ENCODE data around the gene PCNX1. TPM values are rescaled to one million over a fixed set of nuclear protein-coding genes. Genes with fewer than 3 reads are reported as not detected.
"Not testable (repeated sequence)": the region's sequence is repeated elsewhere in the genome, so short reads cannot be mapped to it uniquely, and the experiment has no call there.

PCNX1 gene
- total and polyA plus RNA-seq, 9 of the 15 experiments (the other 6 are each of a cell fraction or from before 2014, with no cell fraction given) = 0.30 to 4.5 (median 2.3) TPM

DNA sequence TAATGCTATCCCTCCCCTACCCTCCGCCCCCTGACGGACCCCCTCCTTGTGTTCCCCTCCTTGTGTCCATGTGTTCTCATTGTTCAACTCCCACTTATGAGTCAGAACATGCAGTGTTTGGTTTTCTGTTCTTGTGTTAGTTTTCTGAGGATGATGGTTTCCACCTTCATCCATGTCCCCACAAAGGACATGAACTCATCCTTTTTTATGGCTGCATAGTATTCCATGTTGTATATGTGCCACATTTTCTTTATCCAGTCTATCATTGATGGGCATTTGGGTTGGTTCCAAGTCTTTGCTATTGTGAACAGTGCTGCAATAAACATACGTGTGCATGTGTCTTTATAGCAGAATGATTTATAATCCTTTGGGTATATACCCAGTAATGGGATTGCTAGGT, 112.7 kb downstream of the PCNX1 start:
- BruUV-seq (replicated peaks); H2AFZ ChIP-seq (ENCODE audit: low read depth, low read length); in situ Hi-C loops (cut with MboI): not testable (repeated sequence)

DNA sequence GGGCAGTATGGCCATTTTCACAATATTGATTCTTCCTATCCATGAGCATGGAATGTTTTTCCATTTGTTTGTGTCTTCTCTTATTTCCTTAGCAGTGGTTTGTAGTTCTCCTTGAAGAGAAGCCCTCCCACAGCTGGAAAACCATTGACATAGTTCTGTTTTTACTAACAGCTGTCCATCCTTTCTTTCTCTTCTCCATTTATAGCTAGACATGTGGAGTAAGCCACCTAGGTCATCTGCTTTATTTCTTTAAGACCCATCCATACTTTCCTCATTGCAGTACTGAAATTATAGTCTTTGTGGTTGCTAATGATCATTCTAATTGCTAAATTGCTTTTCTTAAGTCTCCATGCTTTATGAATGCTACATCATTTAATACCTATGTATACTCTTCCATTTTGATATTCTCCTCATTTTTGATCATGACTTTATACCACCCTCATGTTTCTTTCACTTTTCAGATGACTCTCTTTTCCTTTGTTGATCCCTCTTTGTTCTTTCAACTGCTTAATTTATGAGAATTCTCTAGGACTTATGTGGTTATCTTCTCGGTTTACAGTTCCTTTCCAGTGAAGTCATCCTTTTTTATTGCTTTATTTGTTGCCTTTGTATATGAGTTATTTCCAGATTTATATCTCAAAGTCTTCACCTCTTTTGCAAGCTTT, 114.2 kb downstream of the PCNX1 start:
- no TSS peak for BruUV-seq (replicated peaks)
- POLR2A ChIA-PET = interaction anchor here (0.6 kb wide), 1 partner anchor 683 kb away, joined by 3 read pairs; no protein-coding TSS in a partner anchor
- Histone ChIP-seq H3K36me3 (ENCODE audit: control insufficient read depth, insufficient read depth, low read length) (no peaks in the 10 kb centered on the region), H3K27ac (ENCODE audit: extremely low read depth, low read depth, low read length) (no peak overlapping the region), H3K27me3 (ENCODE audit: control insufficient read depth in 2 of 2, insufficient read depth in 2 of 2, low read length in 2 of 2) (no peaks in the 10 kb centered on the region), H3K9ac (ENCODE audit: insufficient read depth in 1 of 2, low read depth in 2 of 2, low read length in 2 of 2) (no peak overlapping the region), H2AFZ (ENCODE audit: low read depth, low read length) (no peak overlapping the region), H4K20me1 (replicated peaks; ENCODE audit: control insufficient read depth, insufficient read depth, low read length) (no peaks in the 10 kb centered on the region), H3K9me3 (replicated peaks; ENCODE audit: control insufficient read depth, insufficient read depth, low read depth, low read length) (no peaks in the 10 kb centered on the region), H3K4me2 (ENCODE audit: insufficient read depth, low read length) (no peak overlapping the region), H3K4me1 (replicated peaks in 1 of 2; ENCODE audit: control insufficient read depth in 2 of 2, insufficient read depth in 2 of 2, low read length in 2 of 2) (no peaks in the 10 kb centered on the region), H3K4me3 (no peak overlapping the region), H3K9me1 (ENCODE audit: control insufficient read depth, insufficient read depth, low read length) (no peaks in the 10 kb centered on the region), H3K79me2 (ENCODE audit: control insufficient read depth, insufficient read depth, low read length) (no peaks in the 10 kb centered on the region)
- FAIRE-seq (no peak), ATAC-seq (no peak), DNase-seq (ENCODE audit: extremely low read depth in 1 of 4, low spot score in 3 of 4) (no peak)
- in situ Hi-C loops (cut with MboI) = no loop called here
- CTCF ChIA-PET (ENCODE audit: low intra/inter-chr PET ratio) = no interaction called here
- 0% methylated on average over 1 of the region's 1 CpG for WGBS (ENCODE audit: insufficient coverage, low coverage, missing lambda C conversion rate)
- intact Hi-C loops (cut with micrococcal nuclease) = no loop called here
- TF ChIP-seq ZNF766 (CRISPR knock-in tag; conservative IDR thresholded peaks at IDR 0.05) = no peak
- TF ChIP-seq ELF2 (CRISPR knock-in tag; IDR thresholded peaks at IDR 0.05) = no peak
- no peak for TF ChIP-seq NCOA1 (IDR thresholded peaks at IDR 0.05; ENCODE audit: low read depth)
- TF ChIP-seq, protein P1, sequence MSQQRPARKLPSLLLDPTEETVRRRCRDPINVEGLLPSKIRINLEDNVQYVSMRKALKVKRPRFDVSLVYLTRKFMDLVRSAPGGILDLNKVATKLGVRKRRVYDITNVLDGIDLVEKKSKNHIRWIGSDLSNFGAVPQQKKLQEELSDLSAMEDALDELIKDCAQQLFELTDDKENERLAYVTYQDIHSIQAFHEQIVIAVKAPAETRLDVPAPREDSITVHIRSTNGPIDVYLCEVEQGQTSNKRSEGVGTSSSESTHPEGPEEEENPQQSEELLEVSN (IDR thresholded peaks at IDR 0.05; ENCODE audit: borderline replicate concordance in 1 of 2, extremely low read depth in 1 of 2, insufficient read depth in 1 of 2, insufficient read length in 1 of 2, low read depth in 1 of 2, low read length in 1 of 2, poor library complexity in 1 of 2, severe bottlenecking in 1 of 2) = no peak
- TF ChIP-seq DDX20 (tag; IDR thresholded peaks at IDR 0.05; ENCODE audit: low read depth) = no peak
- no peak for TF ChIP-seq RCOR1 (IDR thresholded peaks at IDR 0.05; ENCODE audit: borderline replicate concordance in 1 of 2, low read depth in 2 of 2, low read length in 2 of 2)
- TF ChIP-seq TARDBP (IDR thresholded peaks at IDR 0.05) = no peak
- TF ChIP-seq, protein P2, sequence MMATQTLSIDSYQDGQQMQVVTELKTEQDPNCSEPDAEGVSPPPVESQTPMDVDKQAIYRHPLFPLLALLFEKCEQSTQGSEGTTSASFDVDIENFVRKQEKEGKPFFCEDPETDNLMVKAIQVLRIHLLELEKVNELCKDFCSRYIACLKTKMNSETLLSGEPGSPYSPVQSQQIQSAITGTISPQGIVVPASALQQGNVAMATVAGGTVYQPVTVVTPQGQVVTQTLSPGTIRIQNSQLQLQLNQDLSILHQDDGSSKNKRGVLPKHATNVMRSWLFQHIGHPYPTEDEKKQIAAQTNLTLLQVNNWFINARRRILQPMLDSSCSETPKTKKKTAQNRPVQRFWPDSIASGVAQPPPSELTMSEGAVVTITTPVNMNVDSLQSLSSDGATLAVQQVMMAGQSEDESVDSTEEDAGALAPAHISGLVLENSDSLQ (IDR thresholded peaks at IDR 0.05) = no peak
- TF ChIP-seq HDAC6 (IDR thresholded peaks at IDR 0.05; ENCODE audit: low read depth, low read length) = no peak
- TF ChIP-seq MAFK (IDR thresholded peaks at IDR 0.05; ENCODE audit: low read length) = no peak
- no peak for TF ChIP-seq ZNF644 (tag; IDR thresholded peaks at IDR 0.05; ENCODE audit: low read depth)
- no peak for TF ChIP-seq C11orf30 (IDR thresholded peaks at IDR 0.05; ENCODE audit: low read depth)
- no peak for TF ChIP-seq KAT2B (IDR thresholded peaks at IDR 0.05; ENCODE audit: low read depth, low read length)

More for the DNA sequence above, 112.7 kb downstream of the PCNX1 start:
- ATAC-seq; H3K27me3 ChIP-seq (ENCODE audit: control insufficient read depth in 2 of 2, insufficient read depth in 2 of 2, low read length in 2 of 2); H3K9me1 ChIP-seq (ENCODE audit: control insufficient read depth, insufficient read depth, low read length); POLR2A ChIA-PET; CTCF ChIA-PET (ENCODE audit: low intra/inter-chr PET ratio); H4K20me1 ChIP-seq (replicated peaks; ENCODE audit: control insufficient read depth, insufficient read depth, low read length); DNase-seq (ENCODE audit: extremely low read depth in 1 of 4, low spot score in 3 of 4); H3K4me2 ChIP-seq (ENCODE audit: insufficient read depth, low read length); H3K4me3 ChIP-seq; FAIRE-seq; H3K36me3 ChIP-seq (ENCODE audit: control insufficient read depth, insufficient read depth, low read length); intact Hi-C loops (cut with micrococcal nuclease); H3K27ac ChIP-seq (ENCODE audit: extremely low read depth, low read depth, low read length); H3K79me2 ChIP-seq (ENCODE audit: control insufficient read depth, insufficient read depth, low read length); H3K9ac ChIP-seq (ENCODE audit: insufficient read depth in 1 of 2, low read depth in 2 of 2, low read length in 2 of 2); H3K4me1 ChIP-seq (replicated peaks in 1 of 2; ENCODE audit: control insufficient read depth in 2 of 2, insufficient read depth in 2 of 2, low read length in 2 of 2); H3K9me3 ChIP-seq (replicated peaks; ENCODE audit: control insufficient read depth, insufficient read depth, low read depth, low read length): not testable (repeated sequence)
- WGBS (ENCODE audit: insufficient coverage, low coverage, missing lambda C conversion rate) = 40% methylated on average over 1 of the region's 3 CpGs
- peak; percentile 16 for TF ChIP-seq ZNF146 (CRISPR knock-in tag; IDR thresholded peaks at IDR 0.05; ENCODE audit: unreplicated experiment)
